Effector memory CD8-positive, alpha-beta T cell (primary cell): Measurements from ENCODE around the gene CDC123.
A peak's percentile ranks its signal among the peaks of the same experiment; 100 is the strongest.
"Not testable (repeated sequence)": the region's sequence is repeated elsewhere in the genome, so short reads cannot be mapped to it uniquely, and the experiment has no call there.

Experiments
- ATAC-seq: fragments of 150-1000 bp; cut with Tn5 transposase; replicated peaks from 2 replicates; pipeline ENCODE4 v1.10.0; 2021; ENCODE audit warnings: mild to moderate bottlenecking, moderate library complexity
- DNase-seq, 3 experiments: peaks; one replicate each; pipeline ENCODE4 v3.0.0; 2021
- H3K27ac Mint-ChIP-seq, 2 donors: one replicate each; pipeline ENCODE4 v1.8.0; 2022; ENCODE audit warnings: mild to moderate bottlenecking in 2 of 2, mixed read lengths in 2 of 2, moderate library complexity in 2 of 2
- H3K27me3 Mint-ChIP-seq, 2 donors: one replicate each; pipeline ENCODE4 v1.8.0; 2022; ENCODE audit warnings: mixed read lengths in 2 of 2
- H3K36me3 Mint-ChIP-seq: one replicate; pipeline ENCODE4 v1.8.0; 2022; ENCODE audit warnings: mild to moderate bottlenecking, moderate library complexity, mixed read lengths; ENCODE audit not compliant: insufficient read depth
- H3K4me1 Mint-ChIP-seq, 2 donors: one replicate each; pipeline ENCODE4 v1.8.0; 2022; ENCODE audit warnings: low read depth in 2 of 2, mixed read lengths in 2 of 2
- H3K4me3 Mint-ChIP-seq, 2 donors: one replicate each; pipeline ENCODE4 v1.8.0; 2022; ENCODE audit warnings: mild to moderate bottlenecking in 2 of 2, mixed read lengths in 2 of 2, moderate library complexity in 2 of 2
- H3K9me3 Mint-ChIP-seq, 2 donors: one replicate each; pipeline ENCODE4 v1.8.0; 2022; ENCODE audit warnings: mixed read lengths in 2 of 2
- total RNA-seq, 9 experiments: gene quantifications; one replicate each; lab custom pipeline; 2026; lab: John Stamatoyannopoulos, UW

Gene CDC123, protein sequence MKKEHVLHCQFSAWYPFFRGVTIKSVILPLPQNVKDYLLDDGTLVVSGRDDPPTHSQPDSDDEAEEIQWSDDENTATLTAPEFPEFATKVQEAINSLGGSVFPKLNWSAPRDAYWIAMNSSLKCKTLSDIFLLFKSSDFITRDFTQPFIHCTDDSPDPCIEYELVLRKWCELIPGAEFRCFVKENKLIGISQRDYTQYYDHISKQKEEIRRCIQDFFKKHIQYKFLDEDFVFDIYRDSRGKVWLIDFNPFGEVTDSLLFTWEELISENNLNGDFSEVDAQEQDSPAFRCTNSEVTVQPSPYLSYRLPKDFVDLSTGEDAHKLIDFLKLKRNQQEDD
- total RNA-seq: 27.3 to 157 (median 68.5) reads per million in 9 experiments

DNA sequence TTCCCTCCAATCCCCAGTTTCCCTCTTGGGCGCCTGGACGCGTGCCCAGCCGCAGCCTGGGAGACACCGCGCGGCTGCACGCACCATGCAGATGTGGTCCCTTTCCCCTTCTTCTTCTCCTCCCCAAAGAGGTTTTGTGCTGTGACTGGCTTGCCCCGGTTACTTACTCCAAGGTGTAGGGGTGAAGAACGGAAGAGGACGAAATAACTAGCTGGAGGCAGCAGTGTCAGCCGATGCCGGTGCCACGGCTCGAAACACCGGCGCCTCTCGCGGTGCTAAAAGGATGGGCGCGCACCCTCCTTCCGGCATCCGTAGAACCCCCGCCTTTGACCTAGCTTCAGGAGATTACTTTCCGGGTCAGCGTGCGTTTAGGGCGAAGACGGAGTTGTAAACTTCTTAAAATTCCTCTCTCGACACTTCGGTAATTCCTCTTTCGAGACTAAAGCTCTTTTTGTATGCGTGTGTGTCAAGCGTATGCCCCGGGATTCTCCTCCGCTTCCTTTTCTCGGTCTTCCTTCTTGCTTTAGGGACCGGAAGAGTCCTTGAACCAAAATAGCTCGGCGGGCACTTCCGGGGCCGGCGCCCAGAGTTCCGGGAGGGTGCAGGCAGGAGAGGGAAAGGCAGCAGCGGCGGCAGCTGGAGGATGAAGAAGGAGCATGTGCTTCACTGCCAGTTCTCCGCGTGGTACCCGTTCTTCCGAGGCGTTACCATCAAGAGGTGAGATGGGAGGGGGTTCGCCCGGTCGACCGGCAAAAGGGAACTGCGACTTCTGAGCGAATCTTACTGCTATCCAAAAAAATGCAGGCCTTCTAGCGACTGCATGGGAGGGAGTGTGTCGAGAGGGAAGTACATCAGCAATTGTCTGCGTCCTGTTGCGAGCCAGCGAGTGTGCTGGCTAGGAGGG is at the start of gene CDC123, which contains the start of gene NUDT5:
Gene CDC123, plus strand, starts transcription at position 586 of the 904 bp plus-strand sequence. Its CDS starts 58 bp downstream, at position 644.
Gene NUDT5, minus strand, starts transcription at position 289 of the 904 bp plus-strand sequence. CDS start 9,600 bp downstream, outside the sequence.
- H3K36me3 Mint-ChIP-seq: peaks cover 41% of the 10 kb centered on the region
- H3K4me1 Mint-ChIP-seq: peaks cover 30 to 42% of the 10 kb centered on the region in 2 donors

DNA sequence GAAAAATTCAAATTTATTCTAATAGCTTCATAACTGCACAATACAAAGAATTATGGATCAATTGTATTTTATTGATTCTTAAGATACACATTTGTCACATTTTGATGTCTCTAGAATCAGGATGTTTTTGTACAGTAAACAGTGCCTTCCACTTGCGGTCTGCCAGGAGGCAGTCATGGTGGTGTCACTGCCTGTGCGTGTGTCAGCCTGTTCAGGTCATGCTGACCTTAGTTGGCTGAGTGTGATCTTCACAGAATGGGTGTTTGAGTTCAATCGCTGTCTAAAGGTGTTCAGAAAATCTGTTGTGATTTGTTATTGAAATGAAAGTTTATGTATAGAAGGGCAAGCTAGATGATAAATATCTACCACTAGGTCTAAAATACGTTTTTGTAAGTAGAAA is 45.8 kb upstream of the CDC123 start:
- H3K36me3 Mint-ChIP-seq: peaks cover 46% of the 10 kb centered on the region
- no peaks in the 10 kb centered on the region for H3K9me3 Mint-ChIP-seq
- H3K4me3 Mint-ChIP-seq: no peak overlapping the region
- no peaks in the 10 kb centered on the region for H3K4me1 Mint-ChIP-seq
- DNase-seq (no peak), ATAC-seq (no peak)
- H3K27me3 Mint-ChIP-seq: no peaks in the 10 kb centered on the region
- H3K27ac Mint-ChIP-seq: no peak overlapping the region

More for the DNA sequence above, at the start of gene CDC123, which contains the start of gene NUDT5:
- ATAC-seq (peak; percentile 92), DNase-seq (peak; percentile 73 to 84 (median 74))
- Mint-ChIP-seq H3K27ac (peak within 1 kb of the TSS; percentile 98 to 99), H3K9me3 (no peaks in the 10 kb centered on the region), H3K27me3 (no peaks in the 10 kb centered on the region), H3K4me3 (peak within 1 kb of the TSS; percentile 96 to 100)

DNA sequence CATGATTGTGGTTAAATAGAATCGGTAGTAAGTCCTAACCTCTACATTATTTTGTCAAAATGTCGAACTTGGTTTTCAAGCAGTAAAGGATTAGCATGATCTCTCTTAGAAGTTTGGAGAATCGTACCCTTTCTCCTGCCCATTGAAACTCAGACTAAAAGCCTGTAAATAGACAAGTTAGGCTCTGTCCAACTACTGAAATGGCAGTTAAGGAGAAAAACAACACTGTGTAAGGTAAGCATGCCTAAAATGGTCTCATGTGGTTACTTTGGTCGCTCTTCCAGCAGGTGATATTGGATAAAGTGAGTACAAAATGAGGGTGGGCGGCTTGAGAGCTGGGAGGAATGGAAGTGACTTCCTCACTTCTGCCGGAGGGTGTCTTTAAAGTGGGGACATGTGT is 41.5 kb upstream of the CDC123 start:
- Mint-ChIP-seq H3K4me3 (no peak overlapping the region), H3K9me3 (no peaks in the 10 kb centered on the region), H3K27me3 (no peaks in the 10 kb centered on the region), H3K4me1 (no peaks in the 10 kb centered on the region), H3K27ac (peak overlapping the region in 1 of 2 donors; percentile 35), H3K36me3 (peaks cover 41% of the 10 kb centered on the region)
- DNase-seq (no peak), ATAC-seq (no peak)

DNA sequence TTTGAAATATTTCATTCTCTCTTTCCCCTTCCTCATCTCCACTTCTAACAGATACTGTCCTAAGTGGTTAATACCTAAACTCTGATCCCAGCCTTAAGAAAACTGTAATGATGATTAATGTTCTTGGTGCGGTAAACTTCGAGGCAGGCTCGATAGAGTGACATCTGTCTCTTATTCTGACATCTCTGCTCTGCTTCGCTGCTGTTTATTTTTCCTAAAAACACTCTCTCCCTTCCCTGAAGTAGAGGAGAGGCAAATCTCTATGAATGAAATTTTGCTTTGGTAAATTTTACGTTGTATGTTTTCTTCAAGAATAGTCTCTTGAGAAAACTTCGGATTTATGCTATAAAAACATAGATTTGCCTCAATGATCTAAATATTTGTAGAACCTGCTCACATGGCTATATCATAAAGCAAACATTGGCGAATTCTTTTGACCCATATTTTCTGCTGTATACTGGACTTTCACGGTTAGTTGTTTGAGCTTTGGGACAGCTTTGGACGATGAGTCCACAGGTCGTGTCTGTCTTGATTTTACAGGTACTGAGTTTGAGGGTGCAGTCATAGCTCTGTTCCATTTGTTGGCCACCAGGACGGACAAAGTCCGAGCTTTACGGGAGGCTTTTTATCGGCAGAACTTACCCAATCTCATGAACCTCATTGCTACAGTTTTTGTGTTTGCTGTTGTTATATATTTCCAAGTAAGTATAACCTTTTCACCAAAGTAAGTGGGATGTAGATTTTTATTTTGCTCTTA is 39.4 kb upstream of the CDC123 start:
- Mint-ChIP-seq H3K9me3 (no peaks in the 10 kb centered on the region), H3K4me3 (no peak overlapping the region), H3K27ac (no peak overlapping the region), H3K36me3 (peaks cover 33% of the 10 kb centered on the region), H3K4me1 (no peaks in the 10 kb centered on the region), H3K27me3 (no peaks in the 10 kb centered on the region)
- DNase-seq (no peak), ATAC-seq (no peak)

DNA sequence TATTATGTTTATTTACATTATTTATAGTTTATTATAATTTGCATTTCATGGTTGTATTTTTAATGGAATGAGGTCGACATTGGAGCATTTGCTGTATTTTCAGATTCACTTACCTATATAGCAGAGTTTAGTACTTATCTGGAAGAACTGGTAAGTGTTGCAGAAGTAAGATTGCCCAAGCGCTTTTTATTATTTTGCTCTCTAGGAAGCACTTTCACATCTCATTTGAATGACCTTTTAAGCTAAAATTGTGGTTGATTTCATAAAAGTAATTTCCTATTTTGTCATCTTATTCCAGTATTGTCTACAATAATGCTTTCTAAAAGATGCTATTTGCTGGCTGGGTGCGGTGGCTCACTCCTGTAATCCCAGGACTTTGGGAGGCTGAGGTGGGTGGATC is 37.9 kb upstream of the CDC123 start:
- no peaks in the 10 kb centered on the region for H3K27me3 Mint-ChIP-seq
- H3K36me3 Mint-ChIP-seq: peaks cover 39% of the 10 kb centered on the region
- H3K4me1 Mint-ChIP-seq: no peaks in the 10 kb centered on the region

DNA sequence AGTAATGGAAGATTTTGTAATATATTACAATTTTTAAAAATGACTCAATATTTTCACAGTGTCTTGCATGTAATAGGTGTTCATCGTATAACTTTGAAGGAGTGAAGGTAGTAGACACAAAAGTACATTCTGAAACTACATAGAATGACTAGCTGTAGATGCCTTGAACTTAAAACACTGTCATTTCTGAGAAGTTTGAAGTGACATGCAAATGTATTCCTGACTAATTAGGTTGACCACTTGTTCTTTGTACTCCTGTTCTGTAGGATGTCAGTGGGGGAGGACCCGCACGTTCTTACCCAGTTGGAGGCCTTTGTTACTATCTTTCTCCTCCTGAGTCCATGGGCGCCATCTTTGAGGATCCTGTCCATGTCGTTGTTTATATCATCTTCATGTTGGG is 35.3 kb upstream of the CDC123 start:
- Mint-ChIP-seq H3K27ac (no peak overlapping the region), H3K4me3 (no peak overlapping the region)

More for the DNA sequence above, 37.9 kb upstream of the CDC123 start:
- DNase-seq: no peak
- ATAC-seq: no peak
- Mint-ChIP-seq H3K4me3 (no peak overlapping the region), H3K9me3 (no peaks in the 10 kb centered on the region), H3K27ac (peak overlapping the region in 1 of 2 donors; percentile 56)

DNA sequence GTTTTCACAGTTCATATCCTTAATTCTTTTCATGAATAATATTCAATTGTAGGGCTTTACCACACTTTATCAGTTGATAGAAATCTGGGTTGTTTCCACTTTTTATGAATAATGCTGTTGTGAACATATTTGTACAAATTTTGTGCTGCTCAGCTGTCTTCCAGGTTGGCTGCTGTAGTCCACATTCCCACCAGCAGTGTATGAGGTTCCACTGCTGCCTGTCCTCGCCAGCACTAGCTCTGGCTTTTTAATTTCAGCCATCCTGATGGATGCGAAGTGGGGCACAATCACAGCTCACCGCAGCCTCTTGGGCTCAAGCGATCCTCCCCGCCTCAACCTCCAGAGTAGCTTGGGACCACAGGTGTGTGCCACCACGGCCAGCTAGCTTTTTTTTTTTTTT is 33.1 kb upstream of the CDC123 start:
- no peak for DNase-seq
- Mint-ChIP-seq H3K4me3 (no peak overlapping the region), H3K27ac (no peak overlapping the region), H3K27me3 (no peaks in the 10 kb centered on the region), H3K36me3 (peaks cover 63% of the 10 kb centered on the region), H3K4me1 (no peaks in the 10 kb centered on the region), H3K9me3 (no peaks in the 10 kb centered on the region)
- no peak for ATAC-seq

More for the DNA sequence above, 35.3 kb upstream of the CDC123 start:
- no peaks in the 10 kb centered on the region for H3K4me1 Mint-ChIP-seq
- DNase-seq (no peak), ATAC-seq (no peak)
- H3K36me3 Mint-ChIP-seq: peaks cover 61% of the 10 kb centered on the region
- H3K9me3 Mint-ChIP-seq: no peaks in the 10 kb centered on the region
- no peaks in the 10 kb centered on the region for H3K27me3 Mint-ChIP-seq

DNA sequence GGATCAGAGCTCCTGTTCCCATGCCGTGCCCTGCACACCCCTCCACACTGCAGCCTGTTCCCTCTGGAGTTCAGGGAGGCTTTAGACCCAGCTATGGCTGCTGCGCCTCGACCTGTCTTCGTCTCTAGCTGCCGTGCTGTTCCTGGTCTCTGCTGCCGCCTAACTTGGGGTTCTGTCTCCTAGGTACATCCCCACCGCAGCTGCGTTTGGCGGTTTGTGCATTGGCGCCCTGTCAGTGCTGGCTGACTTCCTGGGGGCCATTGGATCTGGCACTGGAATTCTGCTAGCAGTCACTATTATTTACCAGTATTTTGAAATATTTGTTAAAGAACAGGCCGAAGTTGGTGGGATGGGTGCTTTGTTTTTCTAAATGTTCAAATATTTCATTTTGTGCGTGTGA is 31.9 kb upstream of the CDC123 start:
- Mint-ChIP-seq H3K36me3 (peaks cover 61% of the 10 kb centered on the region), H3K4me3 (no peak overlapping the region), H3K4me1 (no peaks in the 10 kb centered on the region), H3K27ac (peak overlapping the region in 1 of 2 donors; percentile 23), H3K27me3 (no peaks in the 10 kb centered on the region), H3K9me3 (no peaks in the 10 kb centered on the region)
- DNase-seq (no peak), ATAC-seq (no peak)

DNA sequence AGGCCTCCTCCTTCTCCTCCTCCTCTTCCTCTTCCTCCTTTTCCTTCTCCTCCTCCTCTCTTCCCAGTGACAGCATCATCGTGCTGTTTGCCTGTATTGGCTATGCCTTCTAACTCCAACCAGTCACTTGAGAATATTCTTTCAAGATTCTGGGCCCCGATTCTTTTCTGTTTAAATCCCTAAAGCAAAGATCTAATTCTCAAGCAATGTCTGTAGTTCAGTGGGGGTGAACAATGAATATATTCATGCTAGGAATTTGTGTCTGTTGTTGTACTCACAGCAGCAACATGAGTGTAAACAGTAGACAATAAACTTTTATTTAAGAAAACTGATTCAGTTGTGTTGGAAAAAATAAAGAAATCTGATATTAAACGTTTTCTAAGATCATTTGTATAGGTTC is 31.0 kb upstream of the CDC123 start:
- Mint-ChIP-seq H3K27ac (peak overlapping the region; percentile 62 to 70), H3K36me3 (peaks cover 65% of the 10 kb centered on the region), H3K9me3 (no peaks in the 10 kb centered on the region), H3K4me3 (no peak overlapping the region), H3K4me1 (no peaks in the 10 kb centered on the region), H3K27me3 (no peaks in the 10 kb centered on the region)
- ATAC-seq (no peak), DNase-seq (no peak)

DNA sequence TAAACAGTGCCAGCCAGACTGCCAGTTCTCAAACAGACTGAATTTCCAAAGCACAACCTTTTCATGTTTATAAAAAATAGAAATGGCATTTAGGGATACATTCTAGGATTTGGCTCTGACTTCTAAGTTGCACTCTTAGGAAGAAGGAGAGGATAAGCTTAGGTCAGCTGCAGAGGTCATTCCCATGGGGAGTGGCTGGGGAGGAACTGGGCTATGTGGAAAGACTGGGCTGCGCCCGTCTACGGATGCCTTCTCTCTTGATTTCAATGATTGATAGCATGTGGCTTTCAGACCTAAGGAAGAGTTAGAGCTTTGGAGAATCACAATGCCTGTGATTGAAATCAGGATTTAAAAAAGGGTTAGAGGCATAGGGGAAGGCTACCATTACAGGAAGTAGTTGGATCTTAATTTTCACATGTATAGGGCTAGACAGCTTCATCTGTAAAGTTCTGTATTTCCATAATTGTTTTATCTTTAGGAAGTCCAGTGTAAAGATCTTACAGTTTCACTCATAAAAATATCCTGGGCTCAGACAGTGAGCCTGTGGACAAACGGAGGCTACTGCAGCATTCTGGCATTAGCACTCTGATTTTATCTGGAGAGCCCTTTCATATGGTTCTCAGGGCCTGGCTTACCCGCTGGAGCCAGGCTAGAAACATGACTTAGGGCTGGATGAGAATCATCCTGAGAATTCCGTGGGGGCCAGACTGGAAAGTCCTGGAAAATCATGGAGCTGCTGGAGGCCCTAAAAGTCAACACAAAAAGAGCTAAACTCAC is 29.8 kb upstream of the CDC123 start:
- ATAC-seq (no peak), DNase-seq (no peak)
- Mint-ChIP-seq H3K4me3 (no peak overlapping the region), H3K4me1 (no peaks in the 10 kb centered on the region), H3K36me3 (peaks cover 64% of the 10 kb centered on the region), H3K27me3 (no peaks in the 10 kb centered on the region), H3K27ac (peak overlapping the region in 1 of 2 donors; percentile 62), H3K9me3 (no peaks in the 10 kb centered on the region)

DNA sequence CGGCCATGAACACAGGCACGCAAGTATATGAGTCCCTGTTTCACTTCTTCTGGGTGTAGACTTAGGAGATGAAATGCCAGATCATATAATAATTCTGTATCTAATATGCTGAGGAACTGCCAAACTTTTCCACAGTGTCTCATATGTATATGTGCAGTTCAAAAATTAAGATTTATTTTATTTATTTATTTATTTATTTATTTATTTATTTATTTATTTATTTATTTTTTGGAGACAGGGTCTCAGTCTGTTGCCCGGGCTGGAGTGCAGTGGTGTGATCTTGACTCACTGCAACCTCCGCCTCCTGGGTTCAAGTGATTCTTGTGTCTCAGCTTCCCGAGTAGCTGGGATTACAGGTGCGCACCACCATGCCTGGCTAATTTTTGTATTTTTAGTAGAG is 24.5 kb upstream of the CDC123 start:
- not testable (repeated sequence) for H3K27ac Mint-ChIP-seq, DNase-seq
- H3K36me3 Mint-ChIP-seq: peaks cover 60% of the 10 kb centered on the region

DNA sequence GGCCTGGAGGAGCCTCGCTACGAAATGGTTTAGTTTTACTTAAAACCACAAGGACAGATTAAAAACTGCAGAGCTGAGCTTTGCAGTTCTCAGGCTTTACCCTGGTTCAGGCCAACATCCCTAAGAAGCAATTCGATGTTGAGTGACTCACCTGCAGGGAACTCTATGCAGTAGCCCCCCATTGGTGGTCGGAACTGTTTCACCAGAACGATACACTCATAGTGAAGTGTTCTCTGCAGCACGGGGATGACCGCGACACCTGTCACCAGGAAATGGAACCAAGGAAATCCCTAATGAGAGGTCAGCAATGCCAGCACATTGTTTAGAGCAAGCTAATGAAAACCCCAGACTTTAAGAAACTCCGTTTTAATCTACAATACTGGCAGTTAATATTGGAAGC is 18.3 kb upstream of the CDC123 start:
- Mint-ChIP-seq H3K4me3 (no peak overlapping the region), H3K27ac (no peak overlapping the region), H3K36me3 (peaks cover 56% of the 10 kb centered on the region), H3K27me3 (no peaks in the 10 kb centered on the region), H3K4me1 (peaks cover 16 to 24% of the 10 kb centered on the region in 2 donors), H3K9me3 (no peaks in the 10 kb centered on the region)
- no peak for DNase-seq
- ATAC-seq: no peak

More for the DNA sequence above, 24.5 kb upstream of the CDC123 start:
- H3K9me3 Mint-ChIP-seq, ATAC-seq, H3K4me3 Mint-ChIP-seq, H3K4me1 Mint-ChIP-seq, H3K27me3 Mint-ChIP-seq: not testable (repeated sequence)
